Measurements from ENCODE around the gene DBN1.

Gene DBN1

DNA sequence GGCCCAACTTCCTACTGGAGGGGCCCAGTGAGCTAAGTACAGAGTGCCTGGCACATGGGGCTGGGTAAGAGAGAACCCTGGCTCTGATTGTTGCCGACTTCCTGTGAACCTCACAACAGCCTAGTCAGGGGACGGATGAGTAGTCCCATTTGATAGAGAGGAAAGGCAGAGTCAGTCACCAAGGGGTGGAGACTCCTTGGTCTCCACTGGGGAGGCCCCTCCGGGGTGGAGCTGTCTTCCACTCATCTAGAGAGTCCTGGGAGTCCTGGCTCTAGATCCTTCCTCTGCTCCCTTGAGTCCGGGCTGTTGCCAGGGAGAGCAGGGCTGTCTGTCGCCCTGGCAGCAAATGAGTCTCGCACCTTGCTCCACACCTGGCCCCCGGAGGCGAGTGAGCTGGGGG lies 39.0 kb downstream of the DBN1 start:
- Histone ChIP-seq H3K27me3 (ENCODE audit: low read depth, low read length) (no peaks in the 10 kb centered on the region), H3K27ac (ENCODE audit: low read length) (no peak overlapping the region), H3K4me1 (ENCODE audit: control insufficient read depth in 1 of 2, insufficient read depth in 2 of 2, low read length in 2 of 2) (peaks cover 0 to 14% of the 10 kb centered on the region in 2 donors), H3K9me3 (ENCODE audit: control insufficient read depth in 1 of 2, low read length in 2 of 2) (no peaks in the 10 kb centered on the region), H3K36me3 (ENCODE audit: control insufficient read depth in 1 of 2, insufficient read depth in 2 of 2, low read length in 2 of 2) (peaks cover 41 to 71% of the 10 kb centered on the region in 2 donors), H3K4me3 (ENCODE audit: low read depth in 1 of 2, low read length in 2 of 2) (no peak overlapping the region)

DNA sequence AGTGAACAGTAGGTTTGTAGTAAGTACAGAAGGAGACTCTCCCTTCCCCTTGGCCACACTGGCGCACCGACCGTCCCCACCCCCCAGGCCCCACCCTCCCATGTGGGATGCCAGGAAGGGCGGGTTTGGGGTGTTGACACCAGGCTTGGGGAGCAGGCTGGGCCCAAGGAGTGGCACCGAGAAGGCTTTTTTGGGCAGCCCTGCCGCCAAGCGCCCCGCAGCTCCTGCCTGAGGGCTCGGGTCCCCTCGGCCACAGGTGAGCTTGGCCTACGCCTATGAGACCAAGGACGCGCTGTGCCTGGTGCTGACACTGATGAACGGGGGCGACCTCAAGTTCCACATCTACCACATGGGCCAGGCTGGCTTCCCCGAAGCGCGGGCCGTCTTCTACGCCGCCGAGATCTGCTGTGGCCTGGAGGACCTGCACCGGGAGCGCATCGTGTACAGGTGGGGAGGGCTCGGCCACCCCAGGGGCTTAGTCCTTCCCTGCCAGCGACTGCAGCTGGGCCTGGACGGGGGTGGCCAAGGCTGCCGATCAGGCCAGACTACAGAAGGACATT lies 39.7 kb downstream of the DBN1 start:
- Histone ChIP-seq H3K4me1 (ENCODE audit: control insufficient read depth in 1 of 2, insufficient read depth in 2 of 2, low read length in 2 of 2) (peaks cover 2 to 19% of the 10 kb centered on the region in 2 donors), H3K36me3 (ENCODE audit: control insufficient read depth in 1 of 2, insufficient read depth in 2 of 2, low read length in 2 of 2) (peaks cover 41 to 68% of the 10 kb centered on the region in 2 donors), H3K27me3 (ENCODE audit: low read depth, low read length) (no peaks in the 10 kb centered on the region), H3K27ac (ENCODE audit: low read length) (no peak overlapping the region), H3K9me3 (ENCODE audit: control insufficient read depth in 1 of 2, low read length in 2 of 2) (no peaks in the 10 kb centered on the region), H3K4me3 (ENCODE audit: low read depth in 1 of 2, low read length in 2 of 2) (no peak overlapping the region)

DNA sequence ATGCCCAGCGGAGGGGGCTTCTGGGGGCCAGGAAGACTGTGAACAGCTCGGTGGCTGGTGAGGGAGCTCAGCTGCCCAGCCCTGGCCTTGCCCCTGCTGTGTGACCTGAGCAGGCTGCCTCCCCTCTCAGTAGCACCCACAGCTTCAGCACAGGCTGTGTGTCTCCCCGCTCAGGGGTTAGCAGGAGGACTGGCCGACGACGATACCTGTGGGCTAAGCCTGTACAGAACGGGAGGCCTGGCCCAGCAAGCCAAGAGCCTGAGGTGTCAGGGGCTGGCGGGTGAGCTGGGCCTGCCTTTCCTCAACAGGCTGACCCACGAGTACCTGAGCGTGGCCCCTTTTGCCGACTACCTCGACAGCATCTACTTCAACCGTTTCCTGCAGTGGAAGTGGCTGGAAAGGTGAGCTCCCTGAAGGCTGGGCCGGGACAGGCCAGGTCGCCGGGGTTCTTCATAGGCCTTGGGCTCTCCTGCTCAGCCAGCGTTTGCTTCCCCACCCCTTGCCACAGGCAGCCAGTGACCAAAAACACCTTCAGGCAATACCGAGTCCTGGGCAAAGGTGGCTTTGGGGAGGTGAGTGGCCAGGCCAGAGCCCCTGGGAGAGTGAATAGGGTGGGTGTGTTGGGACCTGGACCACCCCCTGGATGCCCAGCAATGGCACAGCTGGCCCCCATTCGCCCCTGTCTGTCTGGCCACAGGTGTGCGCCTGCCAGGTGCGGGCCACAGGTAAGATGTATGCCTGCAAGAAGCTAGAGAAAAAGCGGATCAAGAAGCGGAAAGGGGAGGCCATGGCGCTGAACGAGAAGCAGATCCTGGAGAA lies 40.4 kb downstream of the DBN1 start:
- no peaks in the 10 kb centered on the region for H3K27me3 ChIP-seq (ENCODE audit: low read depth, low read length)
- peaks cover 41 to 61% of the 10 kb centered on the region in 2 donors for H3K36me3 ChIP-seq (ENCODE audit: control insufficient read depth in 1 of 2, insufficient read depth in 2 of 2, low read length in 2 of 2)
- H3K4me3 ChIP-seq (ENCODE audit: low read depth in 1 of 2, low read length in 2 of 2), result no peak overlapping the region
- peaks cover 3 to 24% of the 10 kb centered on the region in 2 donors for H3K4me1 ChIP-seq (ENCODE audit: control insufficient read depth in 1 of 2, insufficient read depth in 2 of 2, low read length in 2 of 2)
- H3K27ac ChIP-seq (ENCODE audit: low read length), result no peak overlapping the region
- no peaks in the 10 kb centered on the region for H3K9me3 ChIP-seq (ENCODE audit: control insufficient read depth in 1 of 2, low read length in 2 of 2)

DNA sequence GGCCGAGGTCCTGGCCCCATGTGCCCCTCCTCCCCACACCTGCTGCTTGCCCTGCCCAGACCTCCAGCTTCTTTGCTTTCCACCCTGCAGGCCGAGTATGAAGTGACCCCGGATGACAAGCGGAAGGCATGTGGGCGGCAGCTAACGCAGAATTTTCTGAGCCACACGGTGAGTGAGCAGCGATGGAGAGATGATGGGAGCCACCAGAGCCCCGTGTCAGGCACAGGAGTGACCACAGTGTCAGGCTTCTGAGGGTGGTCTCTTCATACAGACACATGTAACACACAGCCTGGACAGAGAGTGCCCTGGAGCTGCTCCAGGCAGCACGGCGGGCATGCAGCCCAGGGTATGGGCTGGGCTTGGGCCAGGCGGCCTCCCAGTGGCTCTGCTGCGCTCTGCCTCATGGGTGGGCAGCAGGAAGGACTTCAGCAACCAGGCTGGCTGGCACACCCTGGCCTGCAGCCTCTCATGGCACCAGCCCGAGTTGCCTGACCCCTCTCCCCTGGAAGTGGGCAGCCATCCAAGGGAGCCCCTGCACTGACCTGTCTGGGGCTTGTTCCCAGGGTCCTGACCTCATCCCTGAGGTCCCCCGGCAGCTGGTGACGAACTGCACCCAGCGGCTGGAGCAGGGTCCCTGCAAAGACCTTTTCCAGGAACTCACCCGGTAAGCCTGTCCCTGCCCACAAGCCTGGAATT lies 41.1 kb downstream of the DBN1 start:
- no peak overlapping the region for H3K27ac ChIP-seq (ENCODE audit: low read length)
- peaks cover 35 to 55% of the 10 kb centered on the region in 2 donors for H3K36me3 ChIP-seq (ENCODE audit: control insufficient read depth in 1 of 2, insufficient read depth in 2 of 2, low read length in 2 of 2)
- H3K27me3 ChIP-seq (ENCODE audit: low read depth, low read length), result no peaks in the 10 kb centered on the region
- no peak overlapping the region for H3K4me3 ChIP-seq (ENCODE audit: low read depth in 1 of 2, low read length in 2 of 2)
- no peaks in the 10 kb centered on the region for H3K9me3 ChIP-seq (ENCODE audit: control insufficient read depth in 1 of 2, low read length in 2 of 2)
- H3K4me1 ChIP-seq (ENCODE audit: control insufficient read depth in 1 of 2, insufficient read depth in 2 of 2, low read length in 2 of 2), result peaks cover 6 to 32% of the 10 kb centered on the region in 2 donors

DNA sequence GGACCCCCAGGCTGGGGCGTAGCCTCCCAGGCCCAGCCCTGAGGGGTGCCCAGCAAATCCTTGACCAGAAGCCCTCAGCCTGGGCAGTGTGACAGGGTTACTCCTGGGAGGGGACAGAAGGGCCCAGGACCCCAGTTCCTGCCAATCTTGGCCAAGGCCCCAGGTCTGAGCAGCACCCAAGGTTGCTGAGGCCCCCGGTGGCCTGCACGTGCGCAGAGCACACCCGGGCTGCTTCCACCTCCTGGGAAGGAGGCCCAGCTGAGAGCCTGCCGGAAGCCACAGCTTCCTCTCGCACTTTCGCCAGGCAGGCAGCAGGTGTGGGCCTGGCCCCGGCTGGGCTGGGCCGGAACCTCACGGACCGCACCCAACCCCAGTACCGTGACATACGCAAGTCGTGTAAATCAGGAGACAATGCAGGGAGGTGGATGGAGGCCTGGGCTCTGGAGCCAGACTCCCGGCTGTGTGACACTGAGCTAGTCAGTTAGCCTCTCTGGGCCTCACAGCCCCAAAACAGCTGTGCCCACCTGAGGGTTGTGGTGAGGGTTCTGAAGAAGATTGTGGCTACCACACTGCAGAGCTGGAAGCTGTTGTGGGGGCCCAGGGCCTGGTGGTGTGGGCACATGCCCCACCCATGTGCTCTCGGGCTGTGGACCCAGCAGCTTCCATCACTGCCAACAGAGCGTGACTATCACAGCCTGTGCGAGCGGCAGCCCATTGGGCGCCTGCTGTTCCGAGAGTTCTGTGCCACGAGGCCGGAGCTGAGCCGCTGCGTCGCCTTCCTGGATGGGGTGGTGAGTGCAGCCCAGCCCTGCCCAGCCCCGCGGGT lies 41.9 kb downstream of the DBN1 start:
- Histone ChIP-seq H3K4me1 (ENCODE audit: control insufficient read depth in 1 of 2, insufficient read depth in 2 of 2, low read length in 2 of 2) (peaks cover 8 to 36% of the 10 kb centered on the region in 2 donors), H3K27ac (ENCODE audit: low read length) (no peak overlapping the region), H3K27me3 (ENCODE audit: low read depth, low read length) (no peaks in the 10 kb centered on the region), H3K4me3 (ENCODE audit: low read depth in 1 of 2, low read length in 2 of 2) (no peak overlapping the region), H3K9me3 (ENCODE audit: control insufficient read depth in 1 of 2, low read length in 2 of 2) (no peaks in the 10 kb centered on the region), H3K36me3 (ENCODE audit: control insufficient read depth in 1 of 2, insufficient read depth in 2 of 2, low read length in 2 of 2) (peaks cover 34 to 53% of the 10 kb centered on the region in 2 donors)

DNA sequence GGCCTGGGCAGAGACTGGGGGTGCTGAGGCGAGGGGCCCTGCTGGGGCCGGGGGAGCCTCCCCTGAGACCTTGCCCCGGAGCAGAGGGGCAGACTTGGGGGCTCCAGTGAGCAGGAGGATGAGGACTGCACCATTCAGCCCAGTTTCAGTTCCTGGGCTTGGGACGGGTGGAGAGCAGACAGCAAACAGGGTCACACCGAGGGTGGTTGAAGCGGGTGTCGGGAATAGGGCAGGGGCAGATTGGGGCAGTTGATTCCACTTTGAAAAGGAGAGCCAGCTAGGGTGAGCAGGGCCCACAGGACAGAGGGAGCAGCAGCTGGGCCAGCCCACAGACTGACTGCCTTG lies 42.5 kb downstream of the DBN1 start:
- Histone ChIP-seq H3K9me3 (ENCODE audit: control insufficient read depth in 1 of 2, low read length in 2 of 2) (no peaks in the 10 kb centered on the region), H3K27me3 (ENCODE audit: low read depth, low read length) (no peaks in the 10 kb centered on the region), H3K36me3 (ENCODE audit: control insufficient read depth in 1 of 2, insufficient read depth in 2 of 2, low read length in 2 of 2) (peaks cover 34 to 47% of the 10 kb centered on the region in 2 donors), H3K4me1 (ENCODE audit: control insufficient read depth in 1 of 2, insufficient read depth in 2 of 2, low read length in 2 of 2) (peaks cover 8 to 36% of the 10 kb centered on the region in 2 donors), H3K4me3 (ENCODE audit: low read depth in 1 of 2, low read length in 2 of 2) (no peak overlapping the region), H3K27ac (ENCODE audit: low read length) (no peak overlapping the region)

DNA sequence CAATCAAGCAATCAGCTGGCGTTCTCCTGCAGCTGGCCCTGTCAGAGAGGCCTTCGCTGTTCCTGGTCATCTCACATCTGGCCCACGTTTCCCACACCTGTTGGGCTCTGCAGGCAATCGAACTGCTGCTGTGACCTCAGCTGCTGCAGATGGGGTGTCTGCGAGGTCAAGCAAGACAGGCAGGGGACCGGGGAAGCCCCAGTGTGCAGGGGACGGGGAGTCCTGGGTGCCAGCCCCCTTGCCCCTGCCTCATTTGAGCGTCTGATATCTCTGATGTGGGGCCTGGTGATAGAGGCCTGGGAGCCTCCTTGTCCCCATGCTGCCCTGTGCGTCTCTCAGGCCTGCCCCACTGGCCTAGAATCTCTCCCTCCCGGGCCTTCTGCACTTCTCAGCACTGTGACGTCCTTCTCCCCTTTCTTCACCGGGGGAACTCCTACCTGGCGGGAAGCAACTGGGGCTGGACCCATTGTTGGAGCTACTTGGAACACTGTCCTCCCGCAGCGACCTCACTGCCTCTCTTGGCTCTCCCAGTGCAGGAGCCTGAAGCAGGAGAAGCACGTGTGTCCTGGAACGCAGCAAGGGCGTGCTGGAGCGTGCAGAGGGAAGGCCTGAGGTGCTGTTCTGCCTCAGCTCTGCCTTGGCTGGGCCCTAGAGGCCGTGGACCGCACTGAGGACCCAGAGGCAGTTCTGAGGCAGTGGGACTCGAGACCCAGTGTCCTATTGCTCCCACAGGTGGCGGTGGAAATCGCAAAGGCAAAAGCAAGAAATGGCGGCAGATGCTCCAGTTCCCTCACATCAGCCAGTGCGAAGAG lies 43.1 kb downstream of the DBN1 start:
- Histone ChIP-seq H3K4me1 (ENCODE audit: control insufficient read depth in 1 of 2, insufficient read depth in 2 of 2, low read length in 2 of 2) (peaks cover 8 to 39% of the 10 kb centered on the region in 2 donors), H3K27ac (ENCODE audit: low read length) (no peak overlapping the region), H3K9me3 (ENCODE audit: control insufficient read depth in 1 of 2, low read length in 2 of 2) (no peaks in the 10 kb centered on the region), H3K4me3 (ENCODE audit: low read depth in 1 of 2, low read length in 2 of 2) (no peak overlapping the region), H3K27me3 (ENCODE audit: low read depth, low read length) (no peaks in the 10 kb centered on the region), H3K36me3 (ENCODE audit: control insufficient read depth in 1 of 2, insufficient read depth in 2 of 2, low read length in 2 of 2) (peaks cover 28 to 41% of the 10 kb centered on the region in 2 donors)

DNA sequence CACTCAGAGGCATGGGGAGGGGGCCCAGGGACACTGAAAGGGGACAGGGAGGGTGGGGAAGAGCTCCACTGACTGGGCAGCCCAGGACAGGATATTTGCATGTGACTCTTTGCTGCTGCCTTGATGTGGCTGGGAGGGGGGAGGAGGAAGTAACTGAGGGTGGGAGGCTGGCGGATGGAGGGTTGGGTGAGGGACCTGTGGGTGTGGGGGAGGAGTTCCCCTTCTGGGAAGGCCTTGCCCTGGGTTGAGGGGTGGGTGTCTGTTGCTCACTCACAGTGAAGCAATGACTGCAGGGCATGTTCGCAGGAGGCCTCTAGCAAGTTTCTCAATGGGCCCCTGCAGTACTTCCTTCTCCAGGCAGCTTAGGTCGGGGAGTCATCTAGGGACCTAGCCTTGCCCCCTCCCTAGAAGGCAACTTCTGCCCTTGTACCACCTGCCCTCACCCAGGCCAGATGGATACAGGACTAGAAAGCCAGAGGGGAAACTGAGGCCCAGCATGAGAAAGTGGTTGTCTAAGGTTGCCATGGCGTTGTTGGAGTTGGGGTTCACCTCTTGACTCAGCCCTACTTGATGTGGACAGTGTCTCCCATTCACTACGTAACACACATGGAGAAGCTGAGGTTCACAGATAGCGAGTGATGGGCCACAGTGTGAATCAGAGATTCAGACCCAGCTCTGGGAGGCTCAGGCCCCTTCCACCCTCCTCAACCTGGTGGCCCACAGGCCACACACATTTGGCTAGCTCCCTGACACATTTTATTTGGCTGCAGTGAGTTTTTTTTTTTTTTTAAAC lies 44.0 kb downstream of the DBN1 start:
- no peaks in the 10 kb centered on the region for H3K27me3 ChIP-seq (ENCODE audit: low read depth, low read length)
- H3K9me3 ChIP-seq (ENCODE audit: control insufficient read depth in 1 of 2, low read length in 2 of 2), result no peaks in the 10 kb centered on the region
- H3K36me3 ChIP-seq (ENCODE audit: control insufficient read depth in 1 of 2, insufficient read depth in 2 of 2, low read length in 2 of 2), result peaks cover 23 to 32% of the 10 kb centered on the region in 2 donors
- H3K27ac ChIP-seq (ENCODE audit: low read length), result peak overlapping the region; percentile 39
- peaks cover 8 to 41% of the 10 kb centered on the region in 2 donors for H3K4me1 ChIP-seq (ENCODE audit: control insufficient read depth in 1 of 2, insufficient read depth in 2 of 2, low read length in 2 of 2)
- H3K4me3 ChIP-seq (ENCODE audit: low read depth in 1 of 2, low read length in 2 of 2), result peak overlapping the region; percentile 11 to 39

DNA sequence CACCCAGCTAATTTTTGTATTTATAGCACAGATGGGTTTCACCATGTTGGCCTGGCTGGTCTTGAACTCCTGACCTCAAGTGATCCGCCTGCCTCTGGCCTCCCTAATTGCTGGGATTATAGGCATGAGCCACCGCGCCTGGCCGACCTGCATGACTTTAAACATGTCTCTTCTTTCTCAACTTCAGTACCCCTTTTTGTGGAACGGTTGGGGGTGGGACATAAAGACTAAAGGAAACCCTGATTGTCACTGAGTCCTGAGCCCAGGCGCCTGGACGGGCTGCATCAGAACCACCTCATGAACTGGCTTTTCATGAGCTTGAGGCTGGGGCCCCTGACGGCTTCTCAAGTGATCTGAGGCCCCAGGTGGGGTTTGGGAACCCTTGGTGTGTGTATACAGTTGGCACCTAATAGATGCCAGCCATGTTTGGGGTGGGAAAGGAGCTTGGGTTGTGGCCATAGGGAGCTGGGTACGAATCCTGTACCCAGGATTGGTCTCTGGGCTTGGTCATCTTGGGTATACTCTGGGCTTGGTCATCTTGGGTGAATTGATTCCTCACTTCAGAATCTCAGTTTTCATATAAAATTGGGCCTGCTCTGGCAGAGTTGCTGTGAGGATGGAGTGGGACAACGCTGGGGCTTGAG lies 44.7 kb downstream of the DBN1 start:
- H3K27ac ChIP-seq (ENCODE audit: low read length), result peak overlapping the region; percentile 39
- H3K27me3 ChIP-seq (ENCODE audit: low read depth, low read length), result no peaks in the 10 kb centered on the region
- peaks cover 8 to 41% of the 10 kb centered on the region in 2 donors for H3K4me1 ChIP-seq (ENCODE audit: control insufficient read depth in 1 of 2, insufficient read depth in 2 of 2, low read length in 2 of 2)
- peaks cover 19 to 25% of the 10 kb centered on the region in 2 donors for H3K36me3 ChIP-seq (ENCODE audit: control insufficient read depth in 1 of 2, insufficient read depth in 2 of 2, low read length in 2 of 2)
- H3K4me3 ChIP-seq (ENCODE audit: low read depth in 1 of 2, low read length in 2 of 2), result peak overlapping the region in 1 of 2 donors; percentile 39
- no peaks in the 10 kb centered on the region for H3K9me3 ChIP-seq (ENCODE audit: control insufficient read depth in 1 of 2, low read length in 2 of 2)

All from muscle layer of duodenum (tissue), 2 donors.